NCI-H1092 treated with DMSO at 0.1 percent for 48 hours (cell line): ENCODE measurements around the gene TSHZ1.

Experiments
- DNase-seq: peaks from one replicate; lab custom pipeline; 2025; lab: John Stamatoyannopoulos, UW

Gene TSHZ1

DNA sequence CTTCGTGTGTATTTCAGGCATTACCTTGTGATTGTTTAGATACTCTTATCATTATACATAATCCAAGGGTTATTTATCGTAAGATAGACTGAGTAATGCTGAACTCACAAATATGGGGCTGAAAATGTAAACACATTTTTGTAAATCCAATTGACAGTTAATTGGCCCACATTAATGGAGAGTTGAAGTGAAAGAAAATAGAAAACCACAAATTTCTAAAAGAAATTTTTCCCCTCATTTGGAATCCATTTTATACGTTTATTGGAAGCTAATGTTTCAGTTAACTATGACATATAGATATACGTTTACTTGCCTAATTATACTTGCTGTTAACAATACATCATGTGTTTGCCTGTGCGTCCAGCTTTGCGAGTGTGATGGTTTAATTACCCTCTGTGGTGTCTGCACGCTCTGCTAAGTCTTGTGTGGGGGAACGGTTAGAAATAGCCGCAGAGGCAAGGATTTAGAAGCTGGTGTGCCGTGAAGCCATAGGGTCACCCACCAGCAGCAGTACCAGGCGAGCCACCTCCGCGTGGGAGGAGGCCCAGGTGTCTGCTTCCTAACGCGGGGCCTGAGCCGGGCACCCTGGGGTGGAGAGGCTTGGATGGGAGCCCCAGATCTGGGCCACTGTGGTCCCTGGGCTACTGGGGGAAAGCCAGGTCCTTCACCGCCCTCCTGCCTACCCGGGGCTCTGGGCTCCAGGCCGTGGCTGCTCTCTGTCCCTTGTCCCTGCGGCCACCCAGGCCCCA is 38.0 kb downstream of the TSHZ1 start:
- peak; percentile 86 for DNase-seq

DNA sequence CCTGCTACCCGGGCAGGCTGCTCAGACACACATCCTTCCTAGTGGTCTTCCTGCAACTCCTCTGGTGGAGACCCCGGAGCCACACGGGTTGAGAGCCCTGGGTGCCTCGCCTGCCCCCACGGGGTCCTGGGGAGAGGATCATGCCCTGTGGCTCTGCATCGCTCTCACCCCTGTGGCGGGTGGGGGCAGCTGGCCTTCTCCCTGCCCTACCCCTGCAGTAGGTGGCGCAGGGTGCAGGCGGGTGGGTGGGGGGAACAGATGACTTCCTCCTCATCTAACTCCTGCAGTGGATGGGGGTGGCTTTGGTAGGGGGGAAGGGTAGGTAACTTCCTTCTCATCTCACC is 38.5 kb downstream of the TSHZ1 start:
- no peak for DNase-seq

DNA sequence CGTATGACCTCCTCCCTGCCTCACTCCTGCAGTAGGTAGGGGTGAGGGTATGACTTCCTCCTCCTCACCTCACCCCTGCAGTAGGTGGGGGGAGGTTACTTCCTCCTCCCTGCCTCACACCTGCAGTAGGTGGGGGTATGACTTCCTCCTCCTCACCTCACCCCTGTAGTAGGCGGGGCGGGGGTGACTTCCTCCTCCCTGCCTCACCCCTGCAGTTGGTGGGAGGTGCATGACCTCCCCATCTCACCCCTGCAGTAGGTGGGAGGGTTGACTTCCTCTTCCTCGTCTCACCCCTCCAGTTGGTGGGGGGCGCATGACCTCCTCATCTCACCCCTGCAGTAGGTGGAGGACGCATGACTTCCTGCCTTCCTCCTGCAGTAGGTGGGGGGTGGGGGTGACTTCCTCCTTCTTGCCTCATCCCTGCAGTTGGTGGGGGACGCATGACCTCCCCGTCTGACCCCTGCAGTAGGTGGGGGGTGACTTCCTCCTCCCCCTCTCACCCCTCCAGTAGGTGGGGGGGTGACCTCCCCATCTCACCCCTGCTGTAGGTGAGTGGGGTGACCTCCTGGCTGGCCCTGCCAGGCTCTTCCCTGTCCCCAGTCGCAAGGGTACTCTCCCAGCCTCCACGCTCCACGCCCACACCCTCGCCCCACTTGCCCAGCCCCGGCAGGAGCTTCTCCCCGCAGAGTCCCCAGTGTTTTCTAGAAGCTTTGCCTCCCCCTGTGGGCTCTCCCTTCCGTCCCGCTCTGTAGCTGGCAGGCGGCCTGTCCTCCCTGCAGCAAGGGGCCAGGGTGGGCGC is 39.3 kb downstream of the TSHZ1 start:
- DNase-seq: no peak

DNA sequence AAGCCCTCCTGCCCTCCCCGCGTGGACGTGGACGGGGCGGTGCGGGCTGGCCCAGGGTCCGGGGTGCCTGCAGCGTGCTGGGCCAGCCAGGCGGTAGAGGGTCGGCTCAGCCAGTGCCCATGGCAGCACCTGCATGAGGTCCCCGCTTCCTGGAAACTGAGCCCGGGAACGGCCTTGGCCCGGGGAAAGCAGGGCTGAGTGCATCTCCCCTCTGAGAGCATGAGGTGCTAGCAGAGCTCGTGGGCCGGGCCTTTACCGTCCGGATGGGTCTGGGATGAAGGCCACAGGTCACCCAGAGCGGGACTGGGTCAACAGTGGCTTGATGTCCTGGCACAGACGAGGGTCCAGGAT is 39.8 kb downstream of the TSHZ1 start:
- DNase-seq: no peak

DNA sequence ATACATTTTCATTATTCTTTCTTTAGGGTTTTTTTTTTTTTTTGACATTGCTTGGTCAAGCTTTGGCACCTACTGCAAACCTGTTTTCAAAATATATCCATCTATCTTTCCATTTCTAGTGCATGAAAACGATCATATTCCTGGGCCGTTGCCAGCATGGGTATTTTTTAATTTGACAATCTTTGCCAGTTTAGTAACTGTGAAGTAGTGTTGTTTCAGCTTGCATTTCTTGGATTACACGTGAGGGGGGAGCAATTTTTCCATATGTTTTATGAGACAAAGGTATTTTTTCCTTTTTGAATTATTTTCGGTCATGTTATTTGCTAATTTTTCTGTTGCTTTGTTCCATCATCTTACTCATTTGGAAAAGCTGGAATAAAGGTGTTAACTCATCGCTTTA is 40.9 kb downstream of the TSHZ1 start:
- no peak for DNase-seq

DNA sequence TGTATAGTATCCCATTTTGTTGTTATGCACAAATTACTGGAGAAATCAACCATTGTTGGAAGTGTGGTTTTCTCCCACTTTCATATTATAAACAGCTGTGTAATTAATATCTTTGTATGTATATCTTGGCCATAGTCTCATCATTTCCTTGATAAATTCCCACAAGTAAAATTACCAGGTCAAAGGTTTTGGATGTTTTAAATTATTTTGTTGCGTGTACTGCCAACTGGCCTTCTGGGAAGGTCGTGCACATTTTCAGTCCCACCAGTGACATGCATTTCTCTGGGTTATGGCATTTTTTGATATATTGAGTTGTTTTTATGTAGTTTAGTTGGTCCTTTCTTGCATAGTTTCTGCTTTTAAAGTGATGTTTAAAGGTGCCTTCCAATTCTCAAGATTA is 41.5 kb downstream of the TSHZ1 start:
- DNase-seq: no peak

DNA sequence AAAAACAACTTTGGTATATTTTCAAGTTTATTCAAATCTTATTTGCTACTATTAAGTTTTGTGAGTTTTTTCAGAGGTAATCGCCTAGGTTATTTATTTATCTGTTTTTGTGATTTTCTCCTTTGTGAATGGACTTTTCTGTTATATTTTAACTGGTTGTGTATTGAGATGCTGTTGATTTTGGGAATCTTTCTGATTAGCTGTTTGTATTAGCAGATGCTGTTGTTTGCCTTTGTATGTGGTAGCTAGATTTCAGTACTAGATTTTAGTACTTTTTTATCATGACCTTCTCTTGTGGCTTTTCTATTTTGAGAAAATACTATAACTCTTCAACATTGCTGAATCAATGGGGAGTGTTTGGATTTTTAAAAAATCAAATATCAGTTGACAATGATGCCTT is 42.4 kb downstream of the TSHZ1 start:
- DNase-seq: no peak

DNA sequence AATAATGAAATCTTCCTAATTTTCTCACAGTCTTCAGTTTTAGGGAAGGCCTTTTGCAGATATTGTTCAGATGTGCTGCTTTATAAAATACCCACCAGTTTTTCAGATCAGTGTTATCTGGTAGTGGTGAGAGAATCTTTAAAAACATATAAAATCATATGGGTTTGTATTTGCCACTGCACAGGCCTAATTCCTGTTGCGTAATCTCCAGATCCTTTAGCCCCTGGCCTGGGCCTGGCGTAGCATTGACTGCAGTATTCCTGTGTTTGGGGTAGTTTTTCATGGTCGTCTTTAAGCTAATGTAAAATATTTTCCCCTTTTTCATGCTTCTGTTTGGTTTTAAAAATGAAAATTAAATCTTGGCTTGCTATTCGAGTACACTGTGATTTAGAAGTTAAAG is 43.2 kb downstream of the TSHZ1 start:
- no peak for DNase-seq

DNA sequence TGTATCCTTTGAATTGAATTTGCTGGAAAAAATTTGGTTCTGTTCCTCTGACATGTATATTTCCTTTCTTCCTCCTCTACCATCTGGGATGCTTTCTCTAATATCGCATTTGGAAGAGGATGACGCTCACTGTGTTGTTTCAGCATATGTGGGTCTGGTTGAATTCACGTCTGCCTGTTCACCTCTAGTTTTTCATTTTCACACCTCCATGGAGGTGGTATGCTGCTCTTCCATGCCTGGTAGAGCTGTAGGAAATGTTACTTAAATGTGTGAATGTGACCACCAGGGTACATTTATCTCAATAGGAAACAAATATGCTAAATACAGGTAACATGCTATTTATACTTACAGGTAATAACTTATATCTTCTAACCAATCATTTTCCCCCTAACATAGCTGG is 44.5 kb downstream of the TSHZ1 start:
- DNase-seq: no peak

DNA sequence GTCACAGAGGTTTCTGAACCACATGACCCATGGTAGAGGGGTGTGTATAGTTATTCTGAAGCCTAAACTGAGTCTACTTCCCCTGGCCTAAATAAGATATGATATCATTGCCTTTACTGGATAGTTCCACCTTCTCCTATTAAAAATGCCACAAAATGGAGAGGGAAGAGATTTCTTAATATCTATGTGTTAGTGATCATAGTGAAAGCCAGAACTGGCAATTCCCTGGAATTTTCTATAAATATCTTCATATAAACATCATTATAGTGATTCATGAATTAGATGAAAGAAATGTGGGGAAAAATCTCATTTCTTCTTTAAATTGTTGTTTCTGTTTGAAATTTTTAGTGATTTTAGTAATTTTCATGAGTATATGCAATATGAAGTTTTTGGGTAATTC is 45.8 kb downstream of the TSHZ1 start:
- DNase-seq: no peak

DNA sequence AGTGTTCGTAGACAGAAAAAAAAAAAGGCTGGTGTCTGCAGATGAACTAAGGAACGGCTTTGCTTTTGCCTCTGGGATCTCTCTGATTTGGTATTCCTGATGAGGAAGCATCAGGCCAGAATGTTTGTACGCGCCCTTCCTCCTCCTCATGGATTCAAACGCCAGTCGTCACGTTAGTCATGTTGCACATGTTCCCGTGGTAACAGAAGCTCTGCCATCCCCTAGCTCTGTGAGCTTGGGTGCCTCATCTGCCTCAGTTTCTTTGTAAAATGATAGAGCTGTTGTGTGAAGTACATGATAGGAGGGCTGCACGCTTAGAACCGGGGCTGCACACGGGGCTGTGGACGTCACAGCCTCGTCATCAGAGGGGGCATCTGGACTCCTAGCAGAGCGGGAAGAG is 47.0 kb downstream of the TSHZ1 start:
- DNase-seq: no peak

DNA sequence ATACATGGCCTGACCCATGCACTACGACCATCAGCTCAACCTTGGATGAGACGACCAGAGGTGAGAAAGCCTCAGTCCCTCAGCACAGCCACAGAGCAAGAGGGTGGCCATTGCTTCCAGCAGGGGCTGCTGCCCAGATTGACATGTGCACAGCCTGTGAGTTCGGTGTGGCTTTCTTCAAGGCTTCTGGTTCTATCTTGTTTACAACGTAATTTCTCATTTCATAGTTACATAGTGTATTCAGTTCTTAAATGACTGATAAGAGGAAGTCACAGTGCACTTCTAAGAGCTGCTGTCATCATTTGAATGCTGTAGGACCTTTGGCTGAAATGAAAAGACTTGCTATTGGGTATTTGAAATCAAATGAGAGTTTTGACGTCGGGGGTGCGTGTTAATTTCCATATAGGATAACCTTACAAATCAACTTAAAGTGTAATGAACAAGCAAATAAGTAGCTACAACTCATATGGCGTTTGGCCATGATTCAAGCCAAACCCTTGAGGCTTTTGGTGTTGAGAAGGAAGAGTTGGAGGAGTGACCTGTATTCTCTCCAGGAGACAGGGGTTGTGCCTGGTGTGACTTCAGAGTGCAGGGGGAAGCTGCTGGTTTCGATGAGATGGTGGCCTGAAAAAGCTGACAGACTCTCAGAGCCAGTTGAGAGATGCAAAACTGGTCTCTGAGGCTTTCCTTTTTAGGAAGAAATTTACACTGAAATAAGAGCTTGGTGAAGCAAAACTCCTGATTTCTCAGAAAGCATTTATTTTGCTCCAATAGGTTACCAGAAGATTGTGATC is 51.0 kb downstream of the TSHZ1 start:
- DNase-seq: no peak

DNA sequence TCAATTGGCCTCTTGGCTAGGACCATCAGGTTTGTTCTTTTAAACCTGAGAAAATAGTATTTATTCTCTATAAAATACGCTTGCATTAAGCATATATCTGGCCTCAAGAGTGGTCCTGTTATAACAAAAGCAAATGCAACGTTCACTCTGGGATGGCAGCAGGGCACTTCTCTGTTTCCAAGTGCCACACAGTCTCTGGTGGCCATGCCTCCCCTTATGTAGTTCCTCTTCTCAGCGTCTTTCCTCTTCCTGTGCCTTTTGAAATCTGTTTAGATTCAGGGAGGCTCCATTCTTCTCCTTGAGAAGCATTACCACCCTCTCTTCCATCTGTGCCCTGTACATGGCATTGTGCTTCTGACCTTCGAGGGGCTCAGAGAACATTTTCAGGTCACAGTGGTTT is 51.9 kb downstream of the TSHZ1 start:
- DNase-seq: no peak

DNA sequence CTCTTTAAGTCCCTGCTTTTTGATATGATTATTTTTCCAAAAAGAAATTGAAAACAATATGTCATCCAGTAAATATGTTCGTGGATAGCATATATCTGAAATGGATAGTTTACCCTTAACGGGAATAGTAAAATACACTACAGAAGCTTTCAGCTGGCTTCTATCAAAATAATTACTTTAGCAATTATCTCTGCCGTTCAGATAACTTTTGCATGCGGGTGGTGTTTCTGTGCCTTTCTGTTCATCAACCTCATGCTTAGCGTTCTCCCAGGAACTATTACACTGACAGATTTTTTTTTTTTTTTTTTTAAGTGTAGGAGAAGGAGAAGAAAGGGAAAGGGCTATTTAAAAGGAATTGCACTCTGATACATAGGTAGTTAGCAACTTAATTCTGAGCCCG is 53.6 kb downstream of the TSHZ1 start:
- DNase-seq: no peak

DNA sequence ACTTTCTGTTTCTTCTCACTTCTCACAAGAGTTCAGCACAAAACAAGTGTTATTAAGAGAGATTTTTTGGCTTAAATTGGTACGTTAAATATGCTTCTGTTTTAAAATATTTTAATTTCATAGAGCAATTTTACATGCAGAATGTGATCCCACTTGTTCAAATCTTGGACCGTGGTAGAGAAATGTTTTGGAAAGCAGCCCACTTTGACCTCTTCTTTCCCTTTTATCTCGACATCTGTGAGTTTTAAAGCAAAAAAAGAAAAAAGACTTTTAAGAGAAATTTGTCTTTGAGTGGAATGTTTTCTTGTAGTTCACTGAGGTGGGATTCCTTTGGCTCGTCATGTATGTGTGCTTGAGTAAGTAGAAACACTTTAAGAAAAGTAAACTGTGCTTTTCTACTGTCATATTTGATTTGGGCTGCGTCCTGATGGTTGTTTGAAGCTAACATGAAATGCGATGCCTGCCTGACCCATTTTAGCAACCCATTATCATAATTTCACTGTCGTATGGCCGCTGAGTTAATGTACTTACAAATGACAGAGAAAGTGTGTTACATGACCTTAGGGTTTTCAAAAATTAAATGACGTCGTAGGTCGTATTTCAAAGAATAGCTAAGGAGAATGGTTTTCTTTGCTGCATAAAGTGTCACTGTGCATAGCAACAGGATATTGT is 54.5 kb downstream of the TSHZ1 start:
- DNase-seq: peak; percentile 58

DNA sequence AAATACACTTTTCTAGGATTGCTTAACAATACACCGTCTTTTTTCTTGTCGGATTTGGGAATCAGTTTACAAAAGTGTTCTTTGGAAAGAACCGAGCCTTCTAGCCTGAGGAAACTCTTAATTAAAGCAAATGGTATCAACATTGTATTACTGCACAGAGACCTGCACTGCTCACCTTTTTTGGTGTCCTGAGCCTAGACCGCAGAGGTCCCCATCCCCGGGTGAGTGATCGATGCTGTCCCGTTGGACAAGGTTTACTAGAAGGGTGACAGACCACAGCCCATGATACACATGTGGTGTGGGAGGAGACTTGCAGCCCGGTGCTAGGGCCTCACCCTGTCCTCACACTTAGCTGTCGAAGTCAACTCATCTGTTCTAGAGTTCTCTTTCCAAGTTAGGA is 55.3 kb downstream of the TSHZ1 start:
- no peak for DNase-seq

DNA sequence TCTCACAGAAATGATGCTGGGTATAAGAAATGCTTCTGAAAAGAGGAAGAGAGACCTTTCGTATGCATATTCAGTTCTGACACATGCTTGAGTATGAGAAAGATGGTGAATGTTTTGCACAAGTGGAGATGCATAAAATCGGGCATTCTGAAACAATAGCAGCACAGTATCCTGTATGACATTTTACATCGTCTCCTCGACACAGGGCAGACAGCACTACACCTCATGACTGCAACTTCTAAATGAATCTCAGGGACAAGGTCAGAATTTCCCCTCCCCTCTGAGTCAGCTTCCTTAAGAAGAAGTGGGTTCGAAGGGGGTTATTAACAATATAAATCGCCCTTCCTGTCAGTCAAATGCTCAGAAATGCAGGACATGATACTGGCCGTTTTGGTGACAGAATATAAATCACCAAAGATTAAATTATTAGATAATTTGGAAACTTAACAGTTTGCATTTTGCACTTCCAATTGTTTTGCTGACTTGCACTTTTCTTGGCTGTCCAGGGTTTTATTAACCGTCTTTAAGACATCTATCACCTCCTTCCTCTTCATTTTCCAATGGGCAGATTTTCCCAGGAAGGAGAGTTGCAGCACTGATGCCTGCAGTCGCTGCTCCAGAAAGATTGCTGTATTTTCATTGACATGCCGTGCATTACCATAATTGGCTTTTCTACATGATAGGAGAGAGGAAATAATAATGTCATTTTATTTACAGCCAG is 57.2 kb downstream of the TSHZ1 start:
- DNase-seq: no peak

DNA sequence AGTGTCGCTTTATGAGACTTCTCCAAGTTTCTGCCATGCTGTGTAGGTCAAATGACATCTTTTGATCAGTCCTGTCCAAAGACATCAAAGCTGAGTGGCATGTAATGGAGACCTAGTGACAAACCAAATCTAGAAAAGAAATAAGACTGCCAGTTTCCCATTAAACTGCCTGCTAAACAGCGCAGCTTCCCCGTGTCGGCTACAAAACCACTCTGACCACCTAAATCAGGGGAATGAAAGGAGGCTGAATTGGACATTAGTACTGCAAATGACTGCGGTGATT is 57.7 kb downstream of the TSHZ1 start:
- DNase-seq: no peak

DNA sequence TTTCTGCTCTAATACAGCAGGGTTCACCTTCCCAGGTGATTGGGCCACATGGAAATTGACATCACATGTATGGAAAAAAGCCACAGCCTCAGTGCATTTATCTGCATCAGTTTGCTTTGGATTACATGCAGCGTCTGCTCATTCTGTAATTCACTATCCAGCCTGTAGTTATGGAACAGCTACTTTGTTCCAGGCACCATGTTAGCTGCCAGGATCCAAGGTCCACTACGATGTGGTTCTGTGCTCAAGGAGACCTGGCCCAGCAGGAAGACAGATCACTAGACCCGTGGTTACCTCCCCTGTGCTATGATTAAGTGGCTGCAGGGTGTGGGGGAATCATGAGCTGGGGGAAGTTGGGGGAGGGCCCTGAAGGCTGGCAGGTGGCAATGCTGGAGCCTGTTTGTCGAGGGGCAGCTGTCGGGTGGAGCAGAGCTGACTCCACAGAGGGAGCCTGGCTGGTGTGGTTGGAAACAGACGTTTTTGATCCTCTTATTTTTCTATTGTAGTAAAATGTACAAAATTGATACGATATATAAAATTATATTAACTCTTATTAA is 58.6 kb downstream of the TSHZ1 start:
- peak; percentile 56 for DNase-seq

DNA sequence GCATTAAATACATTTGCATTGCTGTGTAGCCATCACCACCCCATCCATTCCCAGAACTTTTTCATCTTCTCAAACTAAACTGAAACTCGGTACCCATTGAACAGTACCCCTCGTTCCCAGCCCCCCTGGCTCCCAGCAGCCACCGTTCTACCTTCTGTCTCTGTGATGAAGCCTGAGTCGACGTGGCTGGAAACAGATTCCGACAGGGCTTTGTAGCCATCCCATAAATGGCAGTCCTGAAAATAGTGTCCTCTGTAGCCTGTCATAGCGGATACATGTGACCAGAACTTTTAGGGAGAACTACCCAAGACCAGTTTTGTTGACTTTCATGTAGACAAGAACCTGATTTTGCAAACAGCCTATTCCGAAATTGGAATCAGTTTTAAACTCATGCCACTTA is 59.1 kb downstream of the TSHZ1 start:
- DNase-seq: no peak

DNA sequence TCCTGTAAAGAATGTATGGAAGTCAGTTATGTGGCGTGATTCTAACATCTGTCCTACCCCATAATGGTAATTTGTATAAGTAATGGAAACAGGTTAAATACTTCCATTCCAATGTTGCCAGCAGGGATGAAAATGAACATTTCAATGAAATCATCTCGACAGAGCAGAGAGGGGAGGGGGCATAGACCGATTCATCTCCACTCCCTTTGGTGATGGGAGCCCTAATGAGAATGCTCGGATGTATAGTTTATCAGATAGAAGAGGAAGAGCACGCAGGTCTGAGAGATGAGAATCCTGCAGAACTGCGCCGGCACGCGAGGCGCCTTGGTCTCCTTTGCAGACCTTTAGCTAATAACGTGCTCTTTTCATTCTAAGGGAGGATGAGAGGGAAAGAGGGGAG is 61.4 kb downstream of the TSHZ1 start:
- DNase-seq: no peak

DNA sequence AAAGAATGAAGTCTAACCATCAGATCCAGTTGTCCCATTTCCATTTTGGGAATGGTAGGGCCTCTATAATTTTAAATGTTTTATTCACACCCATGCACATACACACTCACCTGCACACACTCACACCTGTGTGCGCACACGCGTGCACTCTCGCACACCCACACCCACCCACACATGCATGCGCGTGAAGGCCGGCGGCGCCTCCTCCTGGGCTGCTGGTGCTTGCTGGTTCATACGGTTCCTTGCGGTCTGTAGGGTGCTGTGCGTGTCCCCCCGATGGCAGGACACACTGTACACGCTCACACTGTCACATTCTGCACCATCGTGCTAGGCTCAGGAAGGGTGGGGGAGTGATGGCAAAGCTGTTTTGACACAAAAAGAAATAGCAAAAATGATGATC is 63.2 kb downstream of the TSHZ1 start:
- DNase-seq: no peak
